Ramos (cell line): ENCODE measurements around the gene RANBP3.
"Not testable (repeated sequence)": the region's sequence is repeated elsewhere in the genome, so short reads cannot be mapped to it uniquely, and the experiment has no call there.

Experiments used
- in situ Hi-C: fragments of 300-500 bp; cut with MboI; formaldehyde crosslinking; loops from one replicate; pipeline ENCODE4 v1.14.3; 2022; ENCODE audit warnings: low sequenced_read_pairs; ENCODE audit not compliant: unreplicated experiment

The RANBP3 gene

GRCh38 chr19:5989388-5990074 lies 11.6 kb upstream of the RANBP3 start:
- in situ Hi-C loops: no loop called here

- in situ Hi-C loops: no loop called here
These were observed 10.8 kb upstream of the RANBP3 start for GRCh38 chr19:5988517-5989387.

- in situ Hi-C loops: no loop called here
These were observed 9.3 kb upstream of the RANBP3 start for GRCh38 chr19:5987077-5987818.

DNA sequence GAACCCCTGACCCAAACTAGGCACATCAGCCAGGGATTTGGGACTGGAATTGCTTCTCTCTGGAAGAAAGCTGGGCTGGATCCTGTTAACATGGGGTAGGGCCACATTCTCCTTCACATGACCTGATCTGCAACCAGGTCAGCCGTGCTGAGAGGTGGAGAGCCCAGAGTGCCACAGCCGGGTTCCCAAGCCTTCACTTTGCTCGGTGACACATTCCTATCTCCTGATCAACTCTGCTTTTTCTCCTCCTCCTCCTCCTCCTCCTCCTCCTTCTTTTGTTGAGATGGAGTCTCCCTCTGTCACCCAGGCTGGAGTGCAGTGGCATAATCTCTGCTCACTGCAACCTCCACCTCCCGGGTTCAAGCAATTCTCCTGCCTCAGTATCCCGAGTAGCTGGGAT lies 7.9 kb upstream of the RANBP3 start:
- in situ Hi-C loops: not testable (repeated sequence)

GRCh38 chr19:5985098-5985783 lies 7.3 kb upstream of the RANBP3 start:
- in situ Hi-C loops: no loop called here

DNA sequence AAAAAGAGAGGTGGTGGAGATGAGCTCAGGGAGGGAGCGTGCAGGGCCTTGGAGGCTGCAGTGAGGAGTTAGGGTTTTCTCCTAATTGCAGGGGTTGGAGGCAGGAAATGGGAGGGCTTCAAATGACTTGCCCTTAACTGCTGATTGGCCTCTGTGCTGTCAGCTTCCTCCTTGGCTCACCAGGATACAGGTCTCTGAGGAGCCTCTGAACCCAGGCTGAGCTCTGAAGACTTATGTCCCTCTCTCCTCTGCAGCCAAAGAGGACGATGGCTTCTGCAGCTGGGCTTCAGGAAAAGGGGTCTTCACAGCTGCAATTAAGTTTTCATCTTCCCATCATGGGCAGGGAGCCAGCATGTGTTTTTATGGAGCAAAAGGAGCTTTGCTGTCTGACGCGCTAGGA lies 6.7 kb upstream of the RANBP3 start:
- in situ Hi-C loops: no loop called here

DNA sequence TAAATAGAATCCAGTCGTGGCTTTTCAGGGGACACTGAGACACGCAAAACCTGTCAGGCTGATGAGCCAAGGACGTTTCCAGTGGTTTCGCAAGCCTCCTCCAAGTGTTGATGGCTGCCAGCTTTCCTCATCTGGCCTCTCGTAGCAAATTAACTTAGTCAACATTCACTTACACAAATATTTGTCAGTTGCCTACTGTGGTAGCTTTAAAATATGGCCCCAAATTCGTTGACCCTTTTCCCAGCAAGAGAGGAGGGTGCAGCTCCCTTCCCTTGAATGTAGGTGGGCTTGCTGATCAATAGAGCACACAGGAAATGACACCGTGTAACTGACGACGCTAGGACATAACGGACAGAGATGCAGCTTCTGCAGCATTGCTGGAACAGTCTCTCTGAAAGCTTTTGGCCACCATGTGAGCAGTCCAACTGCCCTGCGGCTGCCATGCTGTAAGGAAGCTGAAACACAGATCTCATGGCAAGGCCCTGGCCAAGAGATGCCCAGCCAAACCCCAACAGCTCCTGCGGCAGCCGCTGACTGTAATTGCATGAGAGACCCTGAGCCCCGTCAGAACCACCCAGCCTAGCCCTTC lies 5.5 kb upstream of the RANBP3 start:
- in situ Hi-C loops: no loop called here

DNA sequence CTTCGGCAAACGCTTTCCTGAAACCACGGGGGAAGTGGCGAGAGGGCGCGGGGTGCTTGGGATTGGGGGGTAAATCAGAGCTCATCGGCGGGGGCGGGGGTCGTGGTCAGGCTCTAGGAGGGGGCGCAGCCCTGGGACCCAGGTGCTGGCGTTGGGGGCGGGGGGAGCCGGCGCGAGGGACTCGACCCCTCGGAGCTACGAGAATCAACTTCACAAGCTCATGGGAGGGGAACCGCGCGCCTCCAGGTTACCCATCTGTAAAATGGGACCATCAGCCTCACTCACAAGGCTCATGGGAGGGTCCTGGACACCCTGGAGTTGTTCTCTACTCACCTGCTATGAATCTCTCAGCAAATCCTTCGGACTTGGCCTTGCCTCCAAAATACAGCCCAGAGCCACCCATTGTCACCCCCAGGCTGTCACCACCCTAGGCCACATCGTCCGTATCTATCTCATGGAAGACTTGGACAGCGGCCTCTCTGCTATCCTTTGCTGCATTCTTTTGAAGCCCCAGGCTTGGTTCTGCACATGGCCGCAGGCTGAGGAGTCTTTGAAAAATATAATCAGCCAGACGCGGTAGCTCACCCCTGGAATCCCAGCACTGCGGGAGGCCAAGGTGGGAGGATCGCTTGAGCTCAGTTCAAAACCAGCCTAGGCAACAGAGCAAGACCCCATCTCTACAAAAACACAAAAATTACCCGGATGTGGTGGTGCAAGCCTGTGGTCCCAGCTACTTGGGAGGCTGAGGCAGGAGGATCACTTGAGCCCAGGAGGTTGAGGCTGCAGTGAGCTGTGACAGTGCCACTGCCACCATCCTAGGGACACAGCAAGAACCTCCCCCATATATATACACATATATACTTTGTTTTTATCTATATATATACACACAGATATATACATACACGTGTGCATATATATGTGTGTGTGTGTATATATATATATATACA lies 939 bp upstream of the RANBP3 start:
- in situ Hi-C loops: no loop called here

- in situ Hi-C loops: no loop called here
These were observed 637 bp downstream of the RANBP3 start for GRCh38 chr19:5977222-5977784.

DNA sequence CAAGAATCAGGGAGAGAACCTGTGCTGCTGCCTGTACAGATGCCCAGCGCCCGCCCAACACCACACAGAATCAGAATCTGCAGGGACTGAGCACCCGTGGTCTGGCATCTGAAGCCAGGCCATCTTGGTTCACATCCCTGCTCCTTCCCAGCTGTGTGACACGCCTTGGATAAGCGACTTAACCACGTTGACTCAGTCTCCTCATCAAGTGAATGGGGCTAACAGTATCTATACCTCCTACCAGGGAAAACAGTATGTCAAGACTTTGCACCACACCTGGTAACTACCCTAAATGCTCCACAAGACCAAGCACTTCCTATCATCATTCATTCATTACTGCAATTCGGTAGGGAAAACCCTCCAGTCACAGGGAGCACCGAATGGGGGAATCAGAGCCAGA lies 1.2 kb downstream of the RANBP3 start:
- in situ Hi-C loops: no loop called here

GRCh38 chr19:5975388-5975728 lies 2.6 kb downstream of the RANBP3 start:
- in situ Hi-C loops: no loop called here

DNA sequence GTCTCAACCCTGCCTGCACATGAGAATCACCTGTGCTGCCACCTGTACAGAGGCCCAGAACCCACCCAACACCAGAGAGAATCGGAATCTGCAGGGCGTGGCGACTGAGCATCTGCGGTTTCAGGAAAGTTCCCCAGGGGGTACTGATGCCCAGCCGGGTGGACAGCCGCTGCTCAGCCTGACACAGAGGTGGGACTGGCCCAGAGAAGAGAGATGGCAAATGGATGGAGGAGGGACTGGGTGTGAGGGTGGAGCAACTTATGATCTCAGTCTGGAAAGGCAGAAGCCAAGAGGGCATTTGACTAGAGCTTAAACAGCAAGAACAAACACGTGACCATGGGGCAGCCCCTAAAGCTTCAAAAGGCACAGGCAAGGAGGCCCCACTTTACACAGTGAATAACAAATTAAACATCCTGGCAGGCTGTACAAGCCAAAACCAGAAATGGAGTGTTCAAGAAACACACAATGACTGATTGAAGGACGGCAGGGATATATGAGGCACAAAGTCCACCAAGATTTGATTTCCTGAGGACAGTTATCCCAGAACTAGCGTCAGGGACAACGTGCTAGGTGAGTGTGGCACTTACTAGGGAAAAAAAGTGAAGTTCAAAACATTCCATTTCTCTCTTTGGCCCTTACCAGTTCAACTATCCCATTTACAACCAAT lies 3.1 kb downstream of the RANBP3 start:
- in situ Hi-C loops: no loop called here

DNA sequence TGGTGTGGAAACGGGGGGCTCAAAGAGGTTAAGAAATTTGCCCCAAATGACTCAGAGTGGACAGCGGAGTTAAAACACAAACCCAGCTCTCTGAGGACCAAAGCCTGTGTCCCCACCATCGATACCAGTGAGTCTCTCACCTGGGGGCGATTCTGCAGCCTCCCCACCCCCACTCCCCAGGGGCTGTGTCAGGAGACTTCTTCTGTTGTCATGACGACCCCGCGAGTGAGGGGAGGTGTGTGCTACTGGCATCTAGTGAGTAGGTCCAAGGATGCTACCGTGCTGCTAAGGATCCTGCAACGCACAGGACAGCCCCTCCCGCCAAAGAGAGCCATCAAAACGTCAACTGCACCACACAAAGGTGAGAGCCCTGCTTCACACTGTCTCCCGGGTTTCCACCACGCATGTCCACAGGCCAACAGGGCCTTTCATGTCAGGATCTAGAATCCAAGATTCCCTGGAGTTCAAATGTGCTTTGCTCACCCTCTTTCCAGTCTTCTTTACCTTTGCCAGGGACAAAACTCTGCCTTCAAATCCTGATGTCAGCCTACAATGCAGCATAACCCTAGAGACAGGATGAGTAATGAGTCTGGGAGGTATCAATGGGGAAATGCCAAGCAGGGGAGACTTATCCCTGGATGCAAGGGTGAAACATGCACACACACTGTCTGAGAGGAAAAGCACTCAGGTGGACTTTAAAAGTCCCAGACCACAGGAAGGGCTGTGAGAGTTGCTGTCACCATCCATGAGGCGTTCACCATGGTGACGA lies 3.9 kb downstream of the RANBP3 start:
- in situ Hi-C loops: no loop called here

GRCh38 chr19:5973376-5973775 lies 4.6 kb downstream of the RANBP3 start:
- in situ Hi-C loops: no loop called here

- in situ Hi-C loops: no loop called here
These were observed 5.6 kb downstream of the RANBP3 start for GRCh38 chr19:5972355-5972731.

- in situ Hi-C loops: no loop called here
These were observed 6.1 kb downstream of the RANBP3 start for GRCh38 chr19:5971714-5972354.

GRCh38 chr19:5969476-5969875 lies 8.5 kb downstream of the RANBP3 start:
- in situ Hi-C loops: no loop called here
